B cell (primary cell): ENCODE measurements around the gene DCAF6.

Experiments
- CTCF ChIP-seq: fragments of 200-600 bp; IDR thresholded peaks from one replicate; pipeline ENCODE4 v1.8.0; 2022; ENCODE audit warnings: antibody characterized with exemption, mild to moderate bottlenecking
- EZH2 ChIP-seq: IDR thresholded peaks from 2 replicates; pipeline ENCODE4 v1.6.1; 2012; ENCODE audit warnings: borderline replicate concordance, low read depth, mild to moderate bottlenecking, moderate library complexity, low read length; ENCODE audit not compliant: insufficient read depth, poor library complexity, severe bottlenecking

DNA sequence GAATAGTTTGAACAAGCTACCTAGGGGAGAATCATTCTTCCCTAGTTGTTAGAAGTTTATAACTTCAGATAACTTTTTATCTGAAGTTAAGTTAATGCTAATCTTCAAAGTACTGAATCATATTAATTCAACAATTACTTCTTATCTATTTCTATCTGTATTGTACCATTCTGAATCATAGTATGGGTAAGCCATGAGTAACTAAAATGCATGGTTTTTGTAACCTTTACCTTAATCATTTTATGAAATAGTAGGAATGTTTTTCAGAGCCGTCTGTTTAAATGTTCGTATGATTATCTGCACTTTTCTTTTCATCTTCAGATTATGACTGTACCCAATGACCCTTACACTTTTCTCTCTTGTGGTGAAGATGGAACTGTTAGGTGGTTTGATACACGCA lies 50.7 kb downstream of the DCAF6 start:
- TF ChIP-seq CTCF: no peak
- TF ChIP-seq EZH2: no peak
